ENCODE measurements around the gene LGALS9C.
"Not testable (repeated sequence)": the region's sequence is repeated elsewhere in the genome, so short reads cannot be mapped to it uniquely, and the experiment has no call there.

The LGALS9C gene

GRCh38 chr17:18542234-18542633, 65.6 kb downstream of the LGALS9C start:
- DNase-seq = not testable (repeated sequence)

- not testable (repeated sequence) for DNase-seq
These were observed 66.3 kb downstream of the LGALS9C start for GRCh38 chr17:18542907-18543306.

All from GDM1 (cell line).